CD4-positive, alpha-beta T cell treated with Interleukin-4 for 1 hour (primary cell): ENCODE measurements around the gene PRXL2B.

ENCODE experiments used
- DNase-seq, 2 donors: peaks; one replicate each; pipeline ENCODE4 v3.0.0-alpha.2; 2020 to 2022

The PRXL2B gene

GRCh38 chr1:2587071-2587859, 688 bp downstream of the PRXL2B start:
- DNase-seq, result no peak

GRCh38 chr1:2587860-2588571, 1.4 kb downstream of the PRXL2B start:
- no peak for DNase-seq

GRCh38 chr1:2588661-2589430, 2.3 kb downstream of the PRXL2B start:
- DNase-seq, result no peak

- no peak for DNase-seq
These were observed 3.1 kb downstream of the PRXL2B start for GRCh38 chr1:2589431-2590232.

- no peak for DNase-seq
These were observed 3.9 kb downstream of the PRXL2B start for GRCh38 chr1:2590233-2591141.

- no peak for DNase-seq
These were observed 4.6 kb downstream of the PRXL2B start for GRCh38 chr1:2591233-2591580.

- no peak for DNase-seq
These were observed 5.1 kb downstream of the PRXL2B start for GRCh38 chr1:2591581-2592261.

GRCh38 chr1:2592672-2593071, 6.1 kb downstream of the PRXL2B start:
- DNase-seq, result no peak

- DNase-seq, result no peak
These were observed 6.8 kb downstream of the PRXL2B start for GRCh38 chr1:2593251-2593878.

- DNase-seq, result no peak
These were observed 7.5 kb downstream of the PRXL2B start for GRCh38 chr1:2594001-2594640.

GRCh38 chr1:2594641-2595131, 8.1 kb downstream of the PRXL2B start:
- no peak for DNase-seq

GRCh38 chr1:2595261-2595811, 8.8 kb downstream of the PRXL2B start:
- DNase-seq, result no peak

- DNase-seq, result no peak
These were observed 9.4 kb downstream of the PRXL2B start for GRCh38 chr1:2595812-2596529.

GRCh38 chr1:2596530-2597333, 10.2 kb downstream of the PRXL2B start:
- no peak for DNase-seq

GRCh38 chr1:2597441-2598328, 11.1 kb downstream of the PRXL2B start:
- no peak for DNase-seq

GRCh38 chr1:2598329-2598931, 11.9 kb downstream of the PRXL2B start:
- peak in 1 of 2 donors; percentile 9 for DNase-seq
